ENCODE measurements around the gene MDM4. TPM values are rescaled to one million over a fixed set of nuclear protein-coding genes. Genes with fewer than 3 reads are reported as not detected.
"Not testable (repeated sequence)": the region's sequence is repeated elsewhere in the genome, so short reads cannot be mapped to it uniquely, and the experiment has no call there.

Gene MDM4
- total RNA-seq, 2 experiments from 2014 or later: 120 to 282 TPM

GRCh38 chr1:204480515-204480914, 35.7 kb upstream of the MDM4 start:
- peak overlapping the region; percentile 75 for H3K4me2 ChIP-seq (ENCODE audit: low read length)
- H4K20me1 ChIP-seq (ENCODE audit: insufficient read depth, low read length): no peaks in the 10 kb centered on the region
- CTCF ChIA-PET (ENCODE audit: unreplicated experiment): interaction anchor here (0.6 to 4.2 kb wide), 9 partner anchors 11 to 1171 kb away, joined by 3 to 26 read pairs (median 6); partner anchors contain the start of gene PIK3C2B
- peak; percentile 84 for DNase-seq (ENCODE audit: low spot score)
- H3K27ac ChIP-seq (ENCODE audit: low read depth, low read length, poor library complexity, severe bottlenecking): peak overlapping the region; percentile 87
- intact Hi-C loops (cut with micrococcal nuclease; ENCODE audit: unreplicated experiment): loop anchor here (2.0 kb wide), 1 partner anchor 22 kb away; no protein-coding TSS in a partner anchor
- no peaks in the 10 kb centered on the region for H3K9me2 ChIP-seq (ENCODE audit: insufficient read depth, low read length)
- peak overlapping the region; percentile 53; the same call in 1 of the 2 replicates for H2AFZ ChIP-seq (ENCODE audit: low read length)
- H3K36me3 ChIP-seq (ENCODE audit: insufficient read depth, low read length): no peaks in the 10 kb centered on the region
- POLR2A ChIA-PET: interaction anchor here (0.6 to 6.1 kb wide), 11 partner anchors 9 to 77 kb away, joined by 3 to 58 read pairs (median 4); partner anchors contain the start of genes MDM4 and PIK3C2B
- no peaks in the 10 kb centered on the region for H3K9me3 ChIP-seq (ENCODE audit: low read length)
- TF ChIP-seq CTCF (conservative IDR thresholded peaks at IDR 0.05; ENCODE audit: low read length): peak; percentile 65
- no peak for TF ChIP-seq EZH2phosphoT487 (IDR thresholded peaks at IDR 0.05; ENCODE audit: borderline replicate concordance, low read depth, low read length)
- peaks cover 52% of the 10 kb centered on the region for H3K4me1 ChIP-seq (ENCODE audit: insufficient read depth, low read length, poor library complexity, severe bottlenecking)
- BruUV-seq (replicated peaks): no TSS peak
- H3K4me3 ChIP-seq (ENCODE audit: low read depth, low read length, poor library complexity, severe bottlenecking): peak overlapping the region; percentile 31
- no peaks in the 10 kb centered on the region for H3K79me2 ChIP-seq (ENCODE audit: insufficient read depth, low read depth, low read length)

GRCh38 chr1:204483791-204484190, 32.4 kb upstream of the MDM4 start:
- Histone ChIP-seq H3K4me1 (ENCODE audit: insufficient read depth, low read length, poor library complexity, severe bottlenecking) (peaks cover 40% of the 10 kb centered on the region), H3K4me3 (ENCODE audit: low read depth, low read length, poor library complexity, severe bottlenecking) (no peak overlapping the region), H3K9me3 (ENCODE audit: low read length) (no peaks in the 10 kb centered on the region), H3K27ac (ENCODE audit: low read depth, low read length, poor library complexity, severe bottlenecking) (no peak overlapping the region), H3K79me2 (ENCODE audit: insufficient read depth, low read depth, low read length) (no peaks in the 10 kb centered on the region), H3K36me3 (ENCODE audit: insufficient read depth, low read length) (no peaks in the 10 kb centered on the region), H4K20me1 (ENCODE audit: insufficient read depth, low read length) (no peaks in the 10 kb centered on the region), H3K9me2 (ENCODE audit: insufficient read depth, low read length) (no peaks in the 10 kb centered on the region), H2AFZ (ENCODE audit: low read length) (no peak overlapping the region), H3K4me2 (ENCODE audit: low read length) (no peak overlapping the region)
- intact Hi-C loops (cut with micrococcal nuclease; ENCODE audit: unreplicated experiment): no loop called here
- ChIA-PET CTCF (ENCODE audit: unreplicated experiment) (no interaction called here), POLR2A (interaction anchor here (0.7 kb wide), 1 partner anchor 13 kb away, joined by 3 read pairs; no protein-coding TSS in a partner anchor)
- no peak for DNase-seq (ENCODE audit: low spot score)
- TF ChIP-seq CTCF (conservative IDR thresholded peaks at IDR 0.05; ENCODE audit: low read length): no peak
- no peak for TF ChIP-seq EZH2phosphoT487 (IDR thresholded peaks at IDR 0.05; ENCODE audit: borderline replicate concordance, low read depth, low read length)
- BruUV-seq (replicated peaks): no TSS peak

- H3K27ac ChIP-seq (ENCODE audit: low read depth, low read length, poor library complexity, severe bottlenecking); H3K4me2 ChIP-seq (ENCODE audit: low read length); H3K9me3 ChIP-seq (ENCODE audit: low read length); H3K36me3 ChIP-seq (ENCODE audit: insufficient read depth, low read length); H3K9me2 ChIP-seq (ENCODE audit: insufficient read depth, low read length); H3K4me3 ChIP-seq (ENCODE audit: low read depth, low read length, poor library complexity, severe bottlenecking); BruUV-seq (replicated peaks); H2AFZ ChIP-seq (ENCODE audit: low read length); H3K79me2 ChIP-seq (ENCODE audit: insufficient read depth, low read depth, low read length); CTCF ChIA-PET (ENCODE audit: unreplicated experiment); DNase-seq (ENCODE audit: low spot score); H4K20me1 ChIP-seq (ENCODE audit: insufficient read depth, low read length); intact Hi-C loops (cut with micrococcal nuclease; ENCODE audit: unreplicated experiment): not testable (repeated sequence)
- POLR2A ChIA-PET: interaction anchor here (0.7 kb wide), 1 partner anchor 14 kb away, joined by 7 read pairs; no protein-coding TSS in a partner anchor
- H3K4me1 ChIP-seq (ENCODE audit: insufficient read depth, low read length, poor library complexity, severe bottlenecking): peaks cover 19% of the 10 kb centered on the region
Observed at GRCh38 chr1:204486513-204487255, 29.5 kb upstream of the MDM4 start.

Measured in OCI-LY7 (cell line).